Left renal pelvis (tissue), 4 donors: ENCODE measurements around the gene RIPPLY2. TPM values are rescaled to one million over a fixed set of nuclear protein-coding genes. Genes with fewer than 3 reads are reported as not detected.

ENCODE experiments used
- DNase-seq, 4 donors: peaks; one replicate each; pipeline ENCODE4 v3.0.0-alpha.2; 2013; ENCODE audit warnings: low read depth in 4 of 4, low spot score in 3 of 4
- polyA plus RNA-seq, 4 donors: library from polyadenylated mRNA; unstranded; fragments of 120-200 nt; gene quantifications; one replicate each; pipeline ENCODE4 v1.2.1, GENCODE V29; 2013; ENCODE audit not compliant: insufficient read length in 4 of 4

Gene RIPPLY2
- polyA plus RNA-seq, 4 donors = not detected

- peak; percentile 88 to 94 (median 92) for DNase-seq
Measured at GRCh38 chr6:83859410-83860358, 6.5 kb downstream of the RIPPLY2 start, which contains the start of gene CYB5R4. CYB5R4 (plus strand) TSS chr6:83859689; CDS start chr6:83859783, 94 bp downstream.

DNA sequence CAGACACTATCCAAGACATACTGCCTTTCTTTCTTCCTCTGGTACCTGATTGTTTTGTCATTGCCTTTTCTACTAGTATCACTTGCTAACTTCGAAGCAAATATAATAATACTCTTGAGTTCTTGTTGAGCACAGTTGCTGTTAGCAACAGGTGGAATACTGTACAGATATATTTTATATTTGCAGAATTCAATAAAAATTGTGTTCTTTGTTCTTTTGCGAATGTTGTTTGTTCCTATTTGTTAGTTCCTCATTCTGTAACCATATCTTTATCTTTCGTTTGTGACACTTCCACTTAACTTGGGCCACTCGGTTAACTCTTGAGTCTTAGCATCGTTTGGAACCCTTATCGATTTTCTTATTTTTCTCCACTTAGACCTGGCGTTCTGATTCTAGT lies 7.2 kb downstream of the RIPPLY2 start:
- no peak for DNase-seq

DNA sequence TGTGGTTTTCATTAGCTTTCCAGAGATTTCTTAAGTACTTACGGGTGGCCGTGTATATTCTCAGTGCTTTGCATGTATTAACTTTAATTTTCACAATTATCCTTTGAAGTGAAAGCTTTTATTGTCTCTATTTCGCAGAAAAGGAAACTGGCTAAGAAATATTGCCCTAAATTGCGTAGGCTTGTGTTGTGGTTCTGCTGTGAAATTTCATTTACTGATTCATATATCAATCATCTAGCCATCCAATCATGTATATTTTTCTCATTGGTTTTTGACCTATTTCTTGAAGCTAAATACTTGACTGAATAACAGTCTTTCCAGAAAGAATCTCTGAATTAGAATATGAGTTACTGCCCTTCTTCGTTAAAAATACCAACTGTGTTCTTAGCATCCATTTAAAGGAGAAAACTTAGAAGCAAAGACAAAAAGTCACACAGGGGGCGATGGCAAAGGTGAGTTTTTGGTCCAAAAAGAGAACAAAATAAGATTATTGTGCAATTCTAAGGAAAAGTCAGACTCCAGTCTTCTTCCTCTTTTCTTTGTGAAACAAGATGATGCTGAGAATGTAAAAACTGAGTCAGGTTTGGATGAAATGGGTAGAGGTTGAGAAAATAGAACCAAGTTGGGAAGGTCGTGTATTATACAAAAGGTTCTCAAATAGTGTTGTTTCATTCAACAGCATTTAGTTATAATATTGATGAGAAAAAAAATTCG lies 7.8 kb downstream of the RIPPLY2 start:
- no peak for DNase-seq

- DNase-seq = no peak
Measured at GRCh38 chr6:83862776-83863471, 9.8 kb downstream of the RIPPLY2 start.

GRCh38 chr6:83867043-83867442 lies 13.9 kb downstream of the RIPPLY2 start:
- DNase-seq = no peak

DNA sequence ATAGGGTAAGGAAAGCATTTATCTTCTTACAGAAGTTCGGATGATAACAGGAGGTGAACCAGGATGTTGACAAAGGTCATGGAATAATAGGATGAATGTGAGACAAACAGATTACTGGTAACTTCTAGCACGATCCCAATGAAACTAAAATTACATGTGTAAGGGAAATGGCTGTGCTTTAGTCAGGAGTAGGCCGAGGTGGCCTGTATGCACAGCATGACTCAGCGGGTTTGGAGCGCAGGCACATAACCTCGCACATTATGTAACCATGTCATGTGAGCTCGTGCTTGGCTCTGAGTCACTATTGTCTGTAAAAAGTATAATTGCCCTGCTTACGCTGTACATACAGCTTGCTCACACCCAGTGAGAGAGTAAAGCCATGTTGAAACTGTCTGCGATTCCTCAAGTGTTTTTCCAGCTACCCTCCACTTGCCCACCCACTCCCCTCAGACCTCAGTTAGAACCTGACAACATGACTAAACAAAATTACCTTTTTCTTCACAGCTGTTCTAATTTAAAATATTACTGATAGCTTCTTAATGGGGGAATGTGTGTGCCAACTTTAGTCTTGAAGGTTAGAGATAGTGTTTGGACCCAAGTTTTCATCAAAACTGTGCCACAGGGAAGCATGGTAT lies 14.5 kb downstream of the RIPPLY2 start:
- no peak for DNase-seq

- DNase-seq = no peak
Measured at GRCh38 chr6:83868639-83869038, 15.5 kb downstream of the RIPPLY2 start.

DNA sequence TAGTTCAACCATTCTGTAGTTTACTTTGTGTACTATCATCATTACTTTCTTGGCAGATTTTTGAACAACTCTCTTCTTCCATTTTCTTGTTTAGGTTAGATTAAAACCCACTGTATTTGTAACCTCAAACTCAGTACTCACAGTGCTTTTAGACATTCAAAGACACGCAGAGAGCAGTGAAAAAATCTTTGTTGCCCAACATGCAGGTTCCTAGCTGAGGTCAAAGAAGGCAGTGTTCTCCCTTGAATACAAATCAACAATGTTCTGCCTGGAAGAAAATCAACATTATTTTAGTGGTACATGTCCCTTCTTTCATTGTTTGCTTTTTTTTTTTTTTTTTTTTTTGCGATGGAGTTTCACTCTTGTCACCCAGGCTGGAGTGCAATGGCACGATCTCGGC lies 17.5 kb downstream of the RIPPLY2 start:
- DNase-seq = no peak

GRCh38 chr6:83872386-83873118 lies 19.4 kb downstream of the RIPPLY2 start:
- no peak for DNase-seq

DNA sequence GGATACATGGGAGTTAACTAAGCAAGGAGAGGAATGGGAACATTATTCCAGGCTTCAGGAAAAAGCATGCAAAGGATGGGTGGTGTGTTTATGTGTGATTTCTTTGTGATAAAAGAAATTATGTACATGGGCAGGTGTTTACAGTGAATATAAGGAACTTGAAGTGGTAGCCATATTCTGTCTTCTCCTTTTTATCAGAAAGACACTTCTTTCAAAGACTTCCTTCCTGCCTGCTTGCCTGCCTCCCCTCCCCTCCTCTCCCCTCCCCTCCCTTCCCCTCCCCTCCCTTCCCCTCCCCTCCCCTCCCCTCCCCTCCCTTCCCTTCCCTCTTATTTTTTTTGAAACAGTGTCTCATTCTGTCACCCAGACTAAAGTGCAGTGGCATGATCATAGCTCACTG lies 20.7 kb downstream of the RIPPLY2 start:
- DNase-seq = no peak

GRCh38 chr6:83875843-83876242 lies 22.7 kb downstream of the RIPPLY2 start:
- DNase-seq = no peak

GRCh38 chr6:83878902-83879644 lies 25.9 kb downstream of the RIPPLY2 start:
- no peak for DNase-seq

DNA sequence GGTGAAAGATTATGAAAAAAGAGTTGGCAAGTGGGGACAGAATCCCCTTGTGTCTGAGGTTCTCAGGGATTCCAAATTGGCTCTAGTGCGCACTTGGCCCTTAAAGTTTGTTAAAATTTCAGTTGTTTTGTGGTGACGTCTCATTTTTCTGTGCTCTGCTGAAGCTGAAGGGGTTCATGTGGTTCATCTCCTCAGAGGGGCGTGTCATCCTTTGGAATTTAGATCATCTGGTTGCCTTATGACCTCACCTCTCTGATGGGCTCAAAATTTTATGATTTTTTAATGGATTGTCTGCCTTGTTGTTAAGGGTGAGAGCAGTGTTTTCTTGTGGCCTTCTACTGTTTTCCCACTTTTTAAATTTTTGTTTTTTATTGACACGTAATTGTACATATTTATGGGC lies 26.6 kb downstream of the RIPPLY2 start:
- no peak for DNase-seq

- DNase-seq = no peak
Measured at GRCh38 chr6:83883240-83883639, 30.1 kb downstream of the RIPPLY2 start.

DNA sequence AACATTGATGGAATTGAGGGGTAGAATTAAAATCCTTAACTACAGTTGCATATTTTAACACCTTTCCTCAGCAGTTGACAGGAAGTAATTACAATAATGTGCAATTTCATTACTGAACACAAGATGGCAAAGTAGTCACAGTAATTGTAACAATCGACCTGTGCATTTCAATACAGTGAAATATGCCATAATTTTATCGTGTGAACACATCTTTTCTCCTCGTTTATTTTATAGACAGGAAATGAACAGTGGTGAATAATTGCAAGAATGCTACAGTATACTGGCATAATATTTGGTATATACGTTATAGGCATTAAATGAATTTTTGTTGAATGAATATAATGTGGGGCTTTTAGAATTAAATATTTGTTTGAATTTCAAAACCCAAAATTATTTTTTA lies 31.4 kb downstream of the RIPPLY2 start:
- DNase-seq = peak in 3 of 4 donors; percentile 3 to 8 (median 7)

- no peak for DNase-seq
Measured at GRCh38 chr6:83885984-83886383, 32.8 kb downstream of the RIPPLY2 start.

DNA sequence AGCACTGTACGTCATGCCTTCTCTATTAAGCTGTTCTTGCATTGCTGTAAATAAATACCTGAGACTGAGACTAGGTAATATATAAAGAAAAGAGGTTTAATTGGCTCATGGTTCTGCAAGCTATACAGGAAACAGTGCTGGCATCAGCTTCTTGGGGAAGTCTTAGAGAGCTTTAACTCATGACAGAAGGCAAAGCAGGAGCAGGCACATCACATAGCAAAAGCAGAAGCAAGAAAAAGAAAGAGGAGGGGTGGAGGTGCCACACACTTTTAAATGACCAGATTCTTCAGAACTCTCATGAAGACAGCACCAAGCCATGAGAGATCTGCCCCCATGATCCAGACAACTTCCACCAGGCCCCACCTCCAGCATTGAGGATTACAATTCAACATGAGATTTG lies 36.5 kb downstream of the RIPPLY2 start:
- DNase-seq = no peak

- no peak for DNase-seq
Measured at GRCh38 chr6:83890520-83890919, 37.4 kb downstream of the RIPPLY2 start.

DNA sequence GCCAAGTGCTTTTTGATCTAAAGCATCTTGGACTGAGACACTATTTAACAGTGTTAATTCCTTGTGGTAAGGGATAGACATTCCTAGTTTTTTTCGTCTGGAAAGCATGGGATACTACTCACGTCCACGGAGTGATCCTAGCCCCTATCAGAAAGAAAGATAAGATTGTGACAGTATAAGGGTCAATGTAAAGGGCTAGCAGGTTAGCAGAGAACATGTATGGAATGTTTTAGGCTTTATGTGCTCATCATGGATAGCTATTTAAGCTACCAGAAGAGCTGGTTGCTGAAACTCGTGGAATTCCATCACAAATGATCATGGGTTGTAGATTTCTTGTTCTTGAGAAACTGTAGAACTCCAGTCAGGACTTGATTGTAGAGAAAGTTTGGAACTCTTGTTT lies 38.4 kb downstream of the RIPPLY2 start:
- no peak for DNase-seq
